Measurements from ENCODE around the gene LRIG2. TPM values are rescaled to one million over a fixed set of nuclear protein-coding genes. Genes with fewer than 3 reads are reported as not detected.

Gene LRIG2
- total and polyA plus RNA-seq, 2 of the 13 experiments (the other 11 are each of a cell fraction or from before 2014, with no cell fraction given), result 8.1 to 12.2 TPM

- TF ChIP-seq MYNN (CRISPR knock-in tag; IDR thresholded peaks at IDR 0.05; ENCODE audit: low read depth), result no peak
- TF ChIP-seq ZSCAN5A (CRISPR knock-in tag; IDR thresholded peaks at IDR 0.05; ENCODE audit: borderline replicate concordance), result peak; percentile 49; the same call in 1 of the 2 replicates
- TF ChIP-seq REL (CRISPR knock-in tag; conservative IDR thresholded peaks at IDR 0.05), result no peak
- TF ChIP-seq JUND (CRISPR knock-in tag; IDR thresholded peaks at IDR 0.05), result no peak
- TF ChIP-seq SAP130 (CRISPR knock-in tag; IDR thresholded peaks at IDR 0.05; ENCODE audit: low read depth), result peak; percentile 67
- peak; percentile 32 for TF ChIP-seq HNF1B (CRISPR knock-in tag; IDR thresholded peaks at IDR 0.05)
- TF ChIP-seq THYN1 (CRISPR knock-in tag; IDR thresholded peaks at IDR 0.05; ENCODE audit: borderline replicate concordance, low read depth), result no peak
- TF ChIP-seq ZNF572 (CRISPR knock-in tag; IDR thresholded peaks at IDR 0.05), result no peak; the same call in 1 of the 2 replicates
- TF ChIP-seq MXD4 (CRISPR knock-in tag; IDR thresholded peaks at IDR 0.05), result no peak
- TF ChIP-seq BRD4 (CRISPR knock-in tag; IDR thresholded peaks at IDR 0.05), result no peak
- TF ChIP-seq HNF1A (IDR thresholded peaks at IDR 0.05; ENCODE audit: low read depth), result peak; percentile 16; the same call in 1 of the 2 replicates
- TF ChIP-seq HNF1A (CRISPR knock-in tag; IDR thresholded peaks at IDR 0.05; ENCODE audit: borderline replicate concordance), result no peak
- TF ChIP-seq PITX1 (CRISPR knock-in tag; IDR thresholded peaks at IDR 0.05), result peak; percentile 54; the same call in 1 of the 2 replicates
- no peak for TF ChIP-seq ZNF720 (CRISPR knock-in tag; IDR thresholded peaks at IDR 0.05)
- TF ChIP-seq ZNF678 (CRISPR knock-in tag; IDR thresholded peaks at IDR 0.05), result no peak
- peak in 1 of 2 experiments; percentile 64; a peak in 1 of 4 replicates for TF ChIP-seq EP300 (IDR thresholded peaks at IDR 0.05; ENCODE audit: low read depth in 2 of 2, low read length in 2 of 2)
- TF ChIP-seq EP300 (CRISPR knock-in tag; IDR thresholded peaks at IDR 0.05; ENCODE audit: borderline replicate concordance), result no peak
- TF ChIP-seq RFX5 (IDR thresholded peaks at IDR 0.05; ENCODE audit: low read depth, low read length), result no peak
Measured at GRCh38 chr1:113146242-113147072, 73.5 kb downstream of the LRIG2 start (continued).

Measured in HepG2 (cell line).